ENCODE data around the gene TRIM14. TPM values are rescaled to one million over a fixed set of nuclear protein-coding genes. Genes with fewer than 3 reads are reported as not detected.

The TRIM14 gene
- total and polyA plus RNA-seq, 2 of the 13 experiments (the other 11 are each of a cell fraction or from before 2014, with no cell fraction given), result 9.2 to 13.0 TPM

DNA sequence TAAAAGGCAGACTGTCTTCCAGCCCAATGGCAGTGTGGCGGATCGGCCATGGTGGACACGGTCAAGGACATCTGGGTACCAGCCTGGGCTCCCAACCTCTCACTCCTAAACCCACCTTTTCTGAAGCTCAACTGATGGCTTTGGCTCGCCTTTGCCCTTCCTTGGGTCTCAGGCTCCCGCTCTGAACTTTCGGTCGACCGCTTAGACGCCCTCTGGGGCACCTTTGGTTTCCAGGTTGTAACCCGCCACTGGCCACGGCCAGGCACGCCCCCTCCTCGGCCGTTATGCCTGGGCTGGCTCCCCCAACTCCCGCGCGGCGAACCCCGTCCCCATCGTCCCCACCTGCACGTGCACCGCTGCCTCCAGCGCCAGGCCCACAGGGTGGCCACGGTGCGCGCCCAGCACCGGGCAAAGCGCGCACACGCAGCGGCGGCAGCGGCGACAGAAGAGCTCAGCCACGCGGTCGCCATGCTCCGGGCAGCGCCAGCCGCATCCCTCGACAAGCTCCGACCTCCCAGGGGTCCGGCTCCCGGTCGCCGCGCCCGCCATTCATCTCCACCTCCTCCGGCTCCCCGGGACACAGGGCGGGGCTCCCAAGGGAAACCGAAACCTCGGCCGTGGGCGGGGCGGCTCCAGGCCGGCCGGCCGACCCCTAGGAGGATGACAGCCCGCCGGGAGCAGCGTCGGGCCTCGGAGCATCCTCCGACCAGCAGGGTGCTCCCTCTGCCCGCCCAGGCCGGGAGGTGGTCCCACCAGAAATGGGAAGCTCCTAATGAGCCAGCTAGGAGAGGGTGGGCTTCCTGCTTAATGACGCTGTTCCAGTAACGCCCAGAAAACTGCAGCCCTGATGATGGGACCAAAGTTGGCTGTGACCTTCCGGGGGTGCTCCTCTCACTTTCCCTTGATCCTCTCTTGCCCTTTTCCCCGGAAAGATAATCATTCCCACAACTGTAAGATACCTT is at the start of gene TRIM14 (continued):
- TF ChIP-seq ZFP41 (CRISPR knock-in tag; IDR thresholded peaks at IDR 0.05; ENCODE audit: borderline replicate concordance) (0 out of 2 replicates have a peak, but pooled peaks have one; percentile 45), ZNF776 (CRISPR knock-in tag; IDR thresholded peaks at IDR 0.05) (peak; percentile 85; the same call in 1 of the 2 replicates), KLF15 (CRISPR knock-in tag; IDR thresholded peaks at IDR 0.05; ENCODE audit: borderline replicate concordance) (0 out of 2 replicates have a peak, but pooled peaks have one; percentile 3), RFXANK (CRISPR knock-in tag; IDR thresholded peaks at IDR 0.05) (no peak; the same call in 1 of the 2 replicates), ZNF354B (CRISPR knock-in tag; IDR thresholded peaks at IDR 0.05) (no peak), HDAC1 (CRISPR knock-in tag; IDR thresholded peaks at IDR 0.05) (peak; percentile 84), BRD4 (CRISPR knock-in tag; IDR thresholded peaks at IDR 0.05) (peak; percentile 77; the same call in 1 of the 2 replicates), SP4 (CRISPR knock-in tag; IDR thresholded peaks at IDR 0.05) (no peak), SYNCRIP (IDR thresholded peaks at IDR 0.05; ENCODE audit: insufficient read depth, low read depth, low read length) (no peak)
- TF ChIP-seq, protein P1, sequence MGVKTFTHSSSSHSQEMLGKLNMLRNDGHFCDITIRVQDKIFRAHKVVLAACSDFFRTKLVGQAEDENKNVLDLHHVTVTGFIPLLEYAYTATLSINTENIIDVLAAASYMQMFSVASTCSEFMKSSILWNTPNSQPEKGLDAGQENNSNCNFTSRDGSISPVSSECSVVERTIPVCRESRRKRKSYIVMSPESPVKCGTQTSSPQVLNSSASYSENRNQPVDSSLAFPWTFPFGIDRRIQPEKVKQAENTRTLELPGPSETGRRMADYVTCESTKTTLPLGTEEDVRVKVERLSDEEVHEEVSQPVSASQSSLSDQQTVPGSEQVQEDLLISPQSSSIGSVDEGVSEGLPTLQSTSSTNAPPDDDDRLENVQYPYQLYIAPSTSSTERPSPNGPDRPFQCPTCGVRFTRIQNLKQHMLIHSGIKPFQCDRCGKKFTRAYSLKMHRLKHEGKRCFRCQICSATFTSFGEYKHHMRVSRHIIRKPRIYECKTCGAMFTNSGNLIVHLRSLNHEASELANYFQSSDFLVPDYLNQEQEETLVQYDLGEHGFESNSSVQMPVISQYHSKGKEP (CRISPR knock-in tag; IDR thresholded peaks at IDR 0.05), result no peak
- TF ChIP-seq, protein P2, sequence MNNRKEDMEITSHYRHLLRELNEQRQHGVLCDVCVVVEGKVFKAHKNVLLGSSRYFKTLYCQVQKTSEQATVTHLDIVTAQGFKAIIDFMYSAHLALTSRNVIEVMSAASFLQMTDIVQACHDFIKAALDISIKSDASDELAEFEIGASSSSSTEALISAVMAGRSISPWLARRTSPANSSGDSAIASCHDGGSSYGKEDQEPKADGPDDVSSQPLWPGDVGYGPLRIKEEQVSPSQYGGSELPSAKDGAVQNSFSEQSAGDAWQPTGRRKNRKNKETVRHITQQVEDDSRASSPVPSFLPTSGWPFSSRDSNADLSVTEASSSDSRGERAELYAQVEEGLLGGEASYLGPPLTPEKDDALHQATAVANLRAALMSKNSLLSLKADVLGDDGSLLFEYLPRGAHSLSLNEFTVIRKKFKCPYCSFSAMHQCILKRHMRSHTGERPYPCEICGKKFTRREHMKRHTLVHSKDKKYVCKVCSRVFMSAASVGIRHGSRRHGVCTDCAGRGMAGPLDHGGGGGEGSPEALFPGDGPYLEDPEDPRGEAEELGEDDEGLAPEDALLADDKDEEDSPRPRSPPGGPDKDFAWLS (CRISPR knock-in tag; IDR thresholded peaks at IDR 0.05; ENCODE audit: borderline replicate concordance), result no peak
- TF ChIP-seq, protein P3, sequence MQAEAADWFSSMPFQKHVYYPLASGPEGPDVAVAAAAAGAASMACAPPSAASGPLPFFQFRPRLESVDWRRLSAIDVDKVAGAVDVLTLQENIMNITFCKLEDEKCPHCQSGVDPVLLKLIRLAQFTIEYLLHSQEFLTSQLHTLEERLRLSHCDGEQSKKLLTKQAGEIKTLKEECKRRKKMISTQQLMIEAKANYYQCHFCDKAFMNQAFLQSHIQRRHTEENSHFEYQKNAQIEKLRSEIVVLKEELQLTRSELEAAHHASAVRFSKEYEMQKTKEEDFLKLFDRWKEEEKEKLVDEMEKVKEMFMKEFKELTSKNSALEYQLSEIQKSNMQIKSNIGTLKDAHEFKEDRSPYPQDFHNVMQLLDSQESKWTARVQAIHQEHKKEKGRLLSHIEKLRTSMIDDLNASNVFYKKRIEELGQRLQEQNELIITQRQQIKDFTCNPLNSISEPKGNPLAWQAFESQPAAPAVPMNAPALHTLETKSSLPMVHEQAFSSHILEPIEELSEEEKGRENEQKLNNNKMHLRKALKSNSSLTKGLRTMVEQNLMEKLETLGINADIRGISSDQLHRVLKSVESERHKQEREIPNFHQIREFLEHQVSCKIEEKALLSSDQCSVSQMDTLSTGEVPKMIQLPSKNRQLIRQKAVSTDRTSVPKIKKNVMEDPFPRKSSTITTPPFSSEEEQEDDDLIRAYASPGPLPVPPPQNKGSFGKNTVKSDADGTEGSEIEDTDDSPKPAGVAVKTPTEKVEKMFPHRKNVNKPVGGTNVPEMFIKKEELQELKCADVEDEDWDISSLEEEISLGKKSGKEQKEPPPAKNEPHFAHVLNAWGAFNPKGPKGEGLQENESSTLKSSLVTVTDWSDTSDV (CRISPR knock-in tag; IDR thresholded peaks at IDR 0.05), result peak; percentile 75; the same call in 1 of the 2 replicates
- TF ChIP-seq, protein P4, sequence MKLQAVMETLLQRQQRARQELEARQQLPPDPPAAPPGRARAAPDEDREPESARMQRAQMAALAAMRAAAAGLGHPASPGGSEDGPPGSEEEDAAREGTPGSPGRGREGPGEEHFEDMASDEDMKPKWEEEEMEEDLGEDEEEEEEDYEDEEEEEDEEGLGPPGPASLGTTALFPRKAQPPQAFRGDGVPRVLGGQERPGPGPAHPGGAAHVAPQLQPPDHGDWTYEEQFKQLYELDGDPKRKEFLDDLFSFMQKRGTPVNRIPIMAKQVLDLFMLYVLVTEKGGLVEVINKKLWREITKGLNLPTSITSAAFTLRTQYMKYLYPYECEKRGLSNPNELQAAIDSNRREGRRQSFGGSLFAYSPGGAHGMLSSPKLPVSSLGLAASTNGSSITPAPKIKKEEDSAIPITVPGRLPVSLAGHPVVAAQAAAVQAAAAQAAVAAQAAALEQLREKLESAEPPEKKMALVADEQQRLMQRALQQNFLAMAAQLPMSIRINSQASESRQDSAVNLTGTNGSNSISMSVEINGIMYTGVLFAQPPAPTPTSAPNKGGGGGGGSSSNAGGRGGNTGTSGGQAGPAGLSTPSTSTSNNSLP (IDR thresholded peaks at IDR 0.05; ENCODE audit: low read depth, low read length), result no peak

All from HepG2 (cell line).